Activated naive CD8-positive, alpha-beta T cell treated with anti-CD3 and anti-CD28 coated beads for 36 hours (primary cell): ENCODE results near the gene IYD. TPM values are rescaled to one million over a fixed set of nuclear protein-coding genes. Genes with fewer than 3 reads are reported as not detected.
A peak's percentile ranks its signal among the peaks of the same experiment; 100 is the strongest.

Experiments
- DNase-seq: peaks from one replicate; pipeline ENCODE4 v3.0.0; 2021
- H3K27ac Mint-ChIP-seq: one replicate; pipeline ENCODE4 v1.8.0; 2022; ENCODE audit warnings: mild to moderate bottlenecking, moderate library complexity, mixed read lengths
- H3K27me3 Mint-ChIP-seq: one replicate; pipeline ENCODE4 v1.8.0; 2022; ENCODE audit warnings: mild to moderate bottlenecking, mixed read lengths
- H3K36me3 Mint-ChIP-seq: one replicate; pipeline ENCODE4 v1.8.0; 2021; ENCODE audit warnings: mild to moderate bottlenecking, mixed read lengths
- H3K4me1 Mint-ChIP-seq: one replicate; pipeline ENCODE4 v1.8.0; 2021; ENCODE audit warnings: mixed read lengths
- H3K4me3 Mint-ChIP-seq: one replicate; pipeline ENCODE4 v1.8.0; 2022; ENCODE audit warnings: mild to moderate bottlenecking, moderate library complexity, mixed read lengths
- H3K9me3 Mint-ChIP-seq: one replicate; pipeline ENCODE4 v1.8.0; 2022; ENCODE audit warnings: mixed read lengths
- total RNA-seq, 2 experiments: library from RNA; stranded (reverse); gene quantifications; one replicate each; pipeline ENCODE4 v1.2.3, GENCODE V29; 2021

Gene IYD
- total RNA-seq, 2 experiments from 2014 or later: not detected

DNA sequence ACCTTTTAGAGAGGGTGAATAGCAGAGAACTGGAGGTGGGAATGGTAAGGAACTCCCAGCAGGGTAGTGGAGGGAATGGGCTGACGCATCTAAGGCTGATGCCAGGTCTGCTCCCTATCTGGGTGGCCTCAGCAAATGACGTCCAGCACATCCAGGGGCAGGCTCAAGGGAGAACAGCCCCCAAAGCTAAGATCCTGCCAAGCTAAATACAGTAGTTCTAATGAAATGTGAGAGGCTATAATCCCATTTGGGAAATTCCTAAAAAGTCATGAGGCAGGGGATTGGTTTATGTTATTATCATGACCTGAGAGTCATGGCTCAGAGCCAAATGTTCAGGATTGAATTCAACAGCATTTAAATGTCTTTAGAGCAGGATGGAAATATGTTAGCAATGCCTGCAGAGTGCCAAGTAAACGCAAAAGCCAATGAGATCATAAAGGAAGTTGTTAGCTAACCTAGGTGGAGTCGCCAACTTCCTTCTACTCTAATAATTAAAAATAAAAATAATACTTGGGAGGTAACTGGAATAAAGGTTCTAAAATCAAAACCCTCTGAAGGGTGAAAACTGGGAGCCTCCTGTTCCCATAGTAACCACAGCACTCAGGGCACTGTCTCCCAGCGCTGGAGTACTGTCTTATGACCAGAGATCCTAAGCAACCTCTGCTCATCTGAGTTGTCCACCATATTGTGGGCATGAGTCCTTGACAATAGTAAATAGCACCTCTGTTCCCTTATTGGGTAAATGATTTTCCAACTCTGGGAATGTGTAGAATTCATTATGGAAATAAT lies 34.8 kb downstream of the IYD start:
- H3K27me3 Mint-ChIP-seq: peaks cover 29% of the 10 kb centered on the region
- H3K36me3 Mint-ChIP-seq: no peaks in the 10 kb centered on the region
- H3K4me3 Mint-ChIP-seq: no peak overlapping the region
- no peak for DNase-seq
- no peak overlapping the region for H3K27ac Mint-ChIP-seq
- peaks cover 7% of the 10 kb centered on the region for H3K9me3 Mint-ChIP-seq
- H3K4me1 Mint-ChIP-seq: no peaks in the 10 kb centered on the region

DNA sequence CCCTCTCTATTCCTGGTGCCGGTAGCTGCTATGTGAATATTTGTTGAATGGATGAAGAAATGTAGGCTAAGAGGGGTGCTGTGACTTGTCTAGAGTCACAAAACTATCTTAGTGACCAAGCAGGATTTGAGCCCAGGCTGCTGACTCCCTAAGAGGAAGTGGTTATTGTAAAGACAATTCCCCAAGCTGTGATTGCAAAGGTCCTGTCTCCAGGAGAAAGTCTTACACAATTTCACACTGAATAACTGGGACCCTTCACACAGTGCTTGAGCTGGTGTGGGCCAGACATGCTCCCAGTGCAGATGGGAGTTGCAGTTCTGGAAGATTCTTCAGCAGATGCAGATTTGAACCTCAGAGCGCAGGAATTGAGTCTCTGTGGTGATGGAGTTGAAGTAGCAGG lies 38.1 kb downstream of the IYD start:
- Mint-ChIP-seq H3K9me3 (peaks cover 7% of the 10 kb centered on the region), H3K27ac (no peak overlapping the region), H3K27me3 (peaks cover 45% of the 10 kb centered on the region), H3K4me3 (no peak overlapping the region), H3K36me3 (no peaks in the 10 kb centered on the region), H3K4me1 (no peaks in the 10 kb centered on the region)
- DNase-seq: no peak

DNA sequence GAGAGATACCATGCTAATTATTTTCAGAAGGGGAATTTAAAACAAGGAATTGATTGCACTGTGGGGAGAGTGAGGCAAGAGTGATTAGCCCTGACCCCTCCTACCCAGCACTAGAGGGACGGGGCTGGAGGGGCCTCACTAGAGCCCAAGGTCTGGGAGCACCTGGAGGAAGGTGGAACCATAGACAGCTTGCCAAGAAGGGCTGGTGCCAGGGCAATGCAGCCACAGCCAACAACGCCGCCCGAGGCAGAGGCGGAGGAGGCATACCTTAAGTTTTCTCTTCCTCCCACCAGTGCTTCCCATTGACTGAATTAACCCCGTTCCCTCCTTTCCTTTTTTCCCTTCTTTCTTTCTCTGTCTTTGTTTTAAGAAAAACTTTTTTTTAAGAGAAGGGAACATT lies 40.0 kb downstream of the IYD start:
- H3K4me1 Mint-ChIP-seq: no peaks in the 10 kb centered on the region
- H3K27ac Mint-ChIP-seq: no peak overlapping the region
- H3K27me3 Mint-ChIP-seq: peaks cover 46% of the 10 kb centered on the region
- DNase-seq: no peak
- H3K9me3 Mint-ChIP-seq: peaks cover 7% of the 10 kb centered on the region
- no peak overlapping the region for H3K4me3 Mint-ChIP-seq
- no peaks in the 10 kb centered on the region for H3K36me3 Mint-ChIP-seq

DNA sequence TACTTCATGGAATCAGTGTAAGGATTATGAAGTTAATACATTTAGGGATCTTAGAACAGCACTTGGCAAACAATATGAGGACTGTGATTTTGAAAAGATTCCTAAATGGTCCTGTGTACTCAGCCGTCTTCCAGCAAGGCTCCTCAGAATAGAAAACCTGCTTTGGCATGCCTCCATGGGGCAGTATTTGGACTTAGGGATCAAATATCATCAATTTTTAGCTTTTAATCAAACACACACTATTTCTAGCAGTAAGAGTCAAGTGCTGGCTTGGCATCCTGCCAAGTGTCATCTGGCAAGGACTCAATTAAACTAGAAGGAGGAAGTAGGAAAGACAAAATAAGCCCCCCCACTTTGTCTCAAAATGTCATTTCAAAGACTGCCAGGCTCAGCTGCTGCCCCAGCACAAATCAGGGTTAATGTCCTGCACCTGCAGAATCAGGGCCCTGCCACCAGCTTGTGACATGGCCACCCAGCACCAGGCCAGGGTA lies 40.8 kb downstream of the IYD start:
- no peaks in the 10 kb centered on the region for H3K36me3 Mint-ChIP-seq
- H3K27ac Mint-ChIP-seq: no peak overlapping the region
- peaks cover 7% of the 10 kb centered on the region for H3K9me3 Mint-ChIP-seq
- H3K27me3 Mint-ChIP-seq: peaks cover 51% of the 10 kb centered on the region
- no peak overlapping the region for H3K4me3 Mint-ChIP-seq
- no peak for DNase-seq
- no peaks in the 10 kb centered on the region for H3K4me1 Mint-ChIP-seq

DNA sequence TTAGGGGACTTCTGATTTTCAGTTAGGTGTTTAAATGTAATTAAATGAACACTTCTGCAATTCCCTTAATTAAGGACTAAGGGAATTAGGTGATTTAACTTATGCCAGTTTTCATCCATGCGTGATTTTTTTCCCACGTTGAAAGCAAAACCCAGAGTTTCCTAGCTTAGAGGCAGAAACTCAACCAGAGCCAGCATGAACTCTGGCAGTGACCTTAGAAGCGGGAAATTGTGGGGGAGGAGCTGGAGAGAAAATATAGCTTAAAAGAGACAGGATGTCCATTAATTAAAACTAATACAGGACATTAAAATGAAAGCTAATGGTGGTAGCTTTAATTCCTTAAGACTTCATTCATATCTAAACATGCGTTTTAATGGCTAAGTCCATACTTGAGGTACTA lies 41.6 kb downstream of the IYD start:
- Mint-ChIP-seq H3K27ac (no peak overlapping the region), H3K9me3 (peaks cover 2% of the 10 kb centered on the region), H3K4me3 (no peak overlapping the region), H3K36me3 (no peaks in the 10 kb centered on the region), H3K4me1 (no peaks in the 10 kb centered on the region), H3K27me3 (peaks cover 56% of the 10 kb centered on the region)
- no peak for DNase-seq

DNA sequence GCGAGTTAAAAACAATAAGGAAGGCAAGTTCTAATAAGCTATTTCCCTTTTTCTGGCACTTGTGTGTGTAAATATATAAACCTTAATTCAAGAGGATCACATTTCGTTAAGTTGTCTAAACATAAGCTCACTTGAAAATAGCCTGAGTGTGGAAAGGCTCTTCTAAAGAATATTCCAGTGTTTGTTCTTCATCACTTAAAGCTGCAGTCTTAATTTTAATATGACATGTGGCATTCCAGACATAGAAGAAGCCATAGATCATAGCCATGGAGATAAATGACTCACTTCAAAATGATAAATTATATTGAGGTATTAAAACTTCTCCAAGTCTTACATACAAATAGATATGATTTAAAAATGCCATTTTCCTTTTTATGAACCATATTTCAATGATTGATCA lies 42.1 kb downstream of the IYD start:
- no peak overlapping the region for H3K27ac Mint-ChIP-seq
- H3K4me3 Mint-ChIP-seq: no peak overlapping the region
- H3K4me1 Mint-ChIP-seq: no peaks in the 10 kb centered on the region
- H3K27me3 Mint-ChIP-seq: peaks cover 56% of the 10 kb centered on the region
- no peak for DNase-seq
- no peaks in the 10 kb centered on the region for H3K9me3 Mint-ChIP-seq
- H3K36me3 Mint-ChIP-seq: no peaks in the 10 kb centered on the region

DNA sequence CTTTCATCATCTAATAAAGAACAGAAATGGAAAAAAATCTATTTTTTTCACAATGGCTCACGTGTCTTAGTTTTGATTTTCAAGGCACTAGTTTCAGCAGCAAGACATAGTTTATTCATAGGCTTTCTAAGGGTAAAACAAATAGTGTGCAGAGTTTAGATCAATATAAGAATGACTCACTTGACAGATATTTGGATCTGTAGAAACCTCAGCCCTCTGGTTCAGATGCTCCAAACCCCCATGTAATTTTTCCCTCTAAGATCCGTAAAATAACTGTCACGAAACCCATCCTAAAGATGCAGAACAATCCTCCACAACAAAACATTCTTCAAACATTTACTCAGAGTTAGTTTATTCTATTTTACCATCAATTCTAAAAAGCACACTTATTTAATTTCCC lies 43.4 kb downstream of the IYD start:
- peaks cover 51% of the 10 kb centered on the region for H3K27me3 Mint-ChIP-seq
- H3K27ac Mint-ChIP-seq: no peak overlapping the region
- no peak overlapping the region for H3K4me3 Mint-ChIP-seq
- no peaks in the 10 kb centered on the region for H3K36me3 Mint-ChIP-seq
- peaks cover under 1% of the 10 kb centered on the region for H3K4me1 Mint-ChIP-seq
- H3K9me3 Mint-ChIP-seq: no peaks in the 10 kb centered on the region
- no peak for DNase-seq

DNA sequence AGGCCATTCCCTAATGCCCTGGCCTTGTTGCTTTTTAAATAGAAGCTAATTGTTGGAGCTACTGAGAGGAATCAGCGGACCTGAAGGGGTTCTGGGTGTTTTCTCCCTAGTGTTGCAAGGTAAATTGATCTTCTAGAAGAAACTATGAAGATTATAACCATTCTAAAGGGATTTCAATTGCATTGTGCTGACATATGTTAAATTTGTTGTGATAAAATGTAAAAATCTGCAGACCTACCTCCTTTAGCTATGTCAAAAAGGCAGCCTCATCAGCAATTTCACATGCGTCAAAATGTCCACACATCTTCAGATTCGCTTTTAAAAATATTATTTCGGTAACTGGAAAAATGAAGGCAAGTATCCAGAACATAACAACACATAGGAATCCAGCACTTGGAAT lies 44.4 kb downstream of the IYD start:
- Mint-ChIP-seq H3K36me3 (no peaks in the 10 kb centered on the region), H3K4me3 (no peak overlapping the region), H3K4me1 (peaks cover 10% of the 10 kb centered on the region), H3K27me3 (peaks cover 44% of the 10 kb centered on the region), H3K27ac (no peak overlapping the region), H3K9me3 (no peaks in the 10 kb centered on the region)
- no peak for DNase-seq

DNA sequence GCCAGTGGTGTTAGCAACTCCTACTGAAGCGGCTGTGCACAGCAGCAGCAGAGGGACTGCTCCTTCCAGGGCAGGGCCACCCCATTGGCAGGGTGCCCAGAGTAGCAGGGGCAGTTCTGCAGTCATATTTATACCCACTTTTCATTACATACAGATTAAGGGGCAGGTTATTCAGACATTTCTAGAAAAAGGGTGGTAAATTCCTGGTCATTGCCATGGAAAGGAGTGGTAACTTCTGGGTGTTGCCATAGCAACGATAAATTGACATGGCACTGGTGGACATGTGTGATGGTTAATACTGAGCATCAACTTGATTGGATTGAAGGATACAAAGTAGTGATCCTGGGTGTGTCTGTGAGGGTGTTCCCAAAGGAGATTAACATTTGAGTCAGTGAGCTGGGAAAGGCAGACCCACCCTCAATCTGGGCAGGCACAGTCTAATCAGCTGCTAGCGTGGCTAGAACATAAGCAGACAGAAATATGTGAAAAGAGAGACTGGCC lies 45.0 kb downstream of the IYD start:
- no peak for DNase-seq
- Mint-ChIP-seq H3K4me1 (peaks cover 15% of the 10 kb centered on the region), H3K36me3 (no peaks in the 10 kb centered on the region), H3K4me3 (no peak overlapping the region), H3K27ac (no peak overlapping the region), H3K9me3 (no peaks in the 10 kb centered on the region), H3K27me3 (peaks cover 43% of the 10 kb centered on the region)

DNA sequence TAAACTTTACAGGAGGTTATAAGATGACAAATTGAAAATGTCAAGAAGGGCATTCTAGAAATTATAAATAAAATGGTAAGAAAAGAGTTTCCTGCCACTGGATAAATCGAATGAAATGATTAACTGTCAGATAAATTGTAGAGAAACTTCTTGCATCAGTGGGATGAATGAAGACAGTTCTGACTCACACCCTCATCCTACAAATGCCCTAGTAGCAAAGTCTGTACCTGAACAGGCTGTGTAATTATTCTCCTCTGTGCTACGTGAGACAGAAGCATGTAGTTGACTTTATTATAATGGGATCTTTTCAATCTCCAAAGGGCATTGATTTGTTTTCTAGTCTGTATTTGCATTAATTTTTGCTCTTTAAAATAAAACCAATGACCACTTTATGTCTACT lies 47.3 kb downstream of the IYD start:
- H3K4me3 Mint-ChIP-seq: no peak overlapping the region
- H3K27ac Mint-ChIP-seq: no peak overlapping the region
- H3K27me3 Mint-ChIP-seq: peaks cover 34% of the 10 kb centered on the region

DNA sequence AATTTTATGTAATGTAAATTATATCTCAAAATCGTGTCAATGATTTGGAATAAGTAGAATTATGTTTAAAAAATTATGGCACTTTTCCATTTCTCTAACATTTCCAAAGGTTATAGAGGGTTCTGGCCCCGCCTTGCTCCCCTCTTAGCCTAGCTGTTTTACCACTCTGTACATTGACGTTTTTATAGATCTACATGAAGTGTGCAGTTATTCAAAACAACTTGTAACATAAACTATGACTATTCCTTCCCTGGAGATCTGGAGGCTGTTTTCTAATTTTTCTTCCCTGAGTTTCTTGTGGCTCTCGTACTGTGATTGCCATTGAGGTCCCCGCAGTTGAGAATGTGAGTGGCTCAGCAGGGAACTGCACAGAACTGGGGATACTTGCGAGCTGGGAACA lies 48.4 kb downstream of the IYD start:
- H3K4me1 Mint-ChIP-seq: peaks cover 16% of the 10 kb centered on the region
- H3K4me3 Mint-ChIP-seq: no peak overlapping the region
- H3K27me3 Mint-ChIP-seq: peaks cover 24% of the 10 kb centered on the region
- peaks cover 10% of the 10 kb centered on the region for H3K9me3 Mint-ChIP-seq
- H3K27ac Mint-ChIP-seq: peak overlapping the region; percentile 86
- H3K36me3 Mint-ChIP-seq: peaks cover 1% of the 10 kb centered on the region
- no peak for DNase-seq

More for the DNA sequence above, 47.3 kb downstream of the IYD start:
- peaks cover 10% of the 10 kb centered on the region for H3K9me3 Mint-ChIP-seq
- H3K4me1 Mint-ChIP-seq: peaks cover 16% of the 10 kb centered on the region
- DNase-seq: no peak
- peaks cover 1% of the 10 kb centered on the region for H3K36me3 Mint-ChIP-seq

DNA sequence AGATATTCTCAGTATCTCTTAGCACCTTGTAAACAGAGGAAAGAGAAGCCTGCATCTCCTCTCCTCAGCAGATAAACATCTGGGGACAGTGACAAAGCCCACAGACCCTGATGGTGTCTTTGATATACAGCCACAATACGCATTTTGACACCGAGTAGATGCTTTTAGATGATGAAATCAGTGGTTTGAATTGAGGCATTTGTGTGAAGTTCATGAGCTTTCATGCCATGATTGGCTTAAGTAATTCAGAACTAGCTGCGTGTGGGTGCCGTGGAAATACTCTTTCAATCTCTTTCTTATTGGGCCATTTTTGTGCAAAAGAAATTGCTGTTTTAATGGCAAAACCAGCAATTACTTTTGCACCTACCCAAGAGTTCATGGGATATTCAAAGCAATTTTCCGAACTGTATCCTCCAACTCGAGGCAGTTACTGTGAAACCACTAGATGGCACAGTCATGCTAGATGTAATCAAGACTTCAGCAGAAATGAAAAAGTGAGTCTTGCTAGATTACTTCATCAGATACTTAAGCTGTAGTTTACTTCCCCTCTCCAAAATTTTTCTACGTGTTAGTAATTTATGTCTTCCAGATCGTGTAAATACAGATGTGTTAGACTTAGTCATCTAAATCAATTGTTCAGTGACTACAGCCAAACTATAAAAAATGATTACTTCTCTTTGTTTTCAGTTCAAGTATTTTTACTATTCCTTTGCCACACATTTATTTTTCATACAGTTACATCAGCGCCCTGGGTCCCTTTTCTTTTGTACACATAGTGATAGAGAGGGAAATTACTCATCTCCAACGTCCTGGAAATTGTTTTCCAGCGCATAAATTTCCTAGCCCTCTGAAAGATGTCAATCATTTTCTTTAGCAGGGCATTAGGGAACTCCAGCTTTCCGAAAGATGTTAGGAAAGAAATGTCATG lies 49.4 kb downstream of the IYD start:
- Mint-ChIP-seq H3K27me3 (peaks cover 20% of the 10 kb centered on the region), H3K27ac (peak overlapping the region; percentile 86), H3K4me3 (peak overlapping the region; percentile 72), H3K9me3 (peaks cover 10% of the 10 kb centered on the region), H3K36me3 (peaks cover 1% of the 10 kb centered on the region), H3K4me1 (peaks cover 16% of the 10 kb centered on the region)
- DNase-seq: peak; percentile 16

DNA sequence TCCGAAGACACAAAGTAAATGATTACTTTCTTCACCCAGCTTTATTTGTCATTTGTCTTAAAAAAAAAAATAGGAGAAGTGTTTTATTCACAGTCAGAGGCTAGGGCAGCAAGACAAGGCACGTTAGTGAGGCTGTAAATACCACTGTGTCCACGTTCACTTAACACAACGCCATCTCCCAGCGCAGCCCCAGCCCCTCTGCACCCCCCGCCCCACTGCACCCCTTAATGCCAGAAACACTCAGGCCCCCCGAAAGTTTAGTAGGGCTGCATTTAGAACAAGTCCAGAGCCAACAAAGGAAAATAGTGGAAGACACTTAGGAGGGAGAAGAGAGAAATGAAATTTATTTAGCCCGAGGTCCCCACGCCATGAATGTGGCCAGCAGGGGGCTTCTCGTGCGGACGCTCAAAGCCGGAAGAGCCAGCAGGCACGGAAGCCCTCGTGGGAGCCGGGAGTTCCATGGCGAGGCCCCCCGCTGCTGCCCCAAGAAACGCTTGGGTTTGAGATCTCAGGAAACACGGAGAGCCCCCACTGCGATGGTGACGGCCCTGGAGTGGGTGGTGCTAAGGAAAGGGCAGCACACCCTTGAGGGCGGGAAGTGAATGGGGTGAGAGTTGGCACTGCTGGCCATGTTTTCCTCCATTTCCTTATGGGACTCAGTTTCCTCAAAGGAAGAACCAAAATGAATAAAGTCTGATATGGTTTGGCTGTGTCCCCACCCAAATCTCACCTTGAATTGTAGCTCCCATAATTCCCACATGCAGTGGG lies 50.2 kb downstream of the IYD start:
- H3K27ac Mint-ChIP-seq: peak overlapping the region; percentile 86

DNA sequence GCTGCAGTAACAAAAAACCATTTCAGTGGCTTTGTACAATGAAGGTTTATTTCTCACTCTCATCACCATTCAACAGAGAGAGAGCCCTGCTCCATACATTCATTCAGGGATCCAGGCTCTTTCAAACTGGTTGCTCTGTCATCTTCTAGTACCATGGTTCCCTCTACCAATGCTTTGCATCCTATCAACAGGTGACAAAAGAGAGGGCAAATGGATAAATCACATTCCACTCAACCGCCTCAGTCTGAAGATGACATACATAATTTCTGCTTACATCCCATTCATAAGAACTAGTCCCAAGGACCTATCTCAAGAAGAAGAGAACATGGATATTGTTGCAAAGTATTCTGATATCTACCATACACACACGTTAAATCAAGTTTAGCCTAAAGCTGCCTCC lies 51.6 kb downstream of the IYD start:
- H3K4me1 Mint-ChIP-seq: peaks cover 16% of the 10 kb centered on the region
- H3K4me3 Mint-ChIP-seq: no peak overlapping the region
- peaks cover 1% of the 10 kb centered on the region for H3K36me3 Mint-ChIP-seq
- H3K27me3 Mint-ChIP-seq: peaks cover 8% of the 10 kb centered on the region
- DNase-seq: no peak
- H3K27ac Mint-ChIP-seq: no peak overlapping the region
- H3K9me3 Mint-ChIP-seq: peaks cover 10% of the 10 kb centered on the region

More for the DNA sequence above, 50.2 kb downstream of the IYD start:
- Mint-ChIP-seq H3K4me3 (peak overlapping the region; percentile 72), H3K9me3 (peaks cover 10% of the 10 kb centered on the region), H3K4me1 (peaks cover 16% of the 10 kb centered on the region), H3K36me3 (peaks cover 1% of the 10 kb centered on the region), H3K27me3 (peaks cover 17% of the 10 kb centered on the region)
- peak; percentile 68 for DNase-seq
